ENCODE measurements around the gene NALCN.

The NALCN gene

DNA sequence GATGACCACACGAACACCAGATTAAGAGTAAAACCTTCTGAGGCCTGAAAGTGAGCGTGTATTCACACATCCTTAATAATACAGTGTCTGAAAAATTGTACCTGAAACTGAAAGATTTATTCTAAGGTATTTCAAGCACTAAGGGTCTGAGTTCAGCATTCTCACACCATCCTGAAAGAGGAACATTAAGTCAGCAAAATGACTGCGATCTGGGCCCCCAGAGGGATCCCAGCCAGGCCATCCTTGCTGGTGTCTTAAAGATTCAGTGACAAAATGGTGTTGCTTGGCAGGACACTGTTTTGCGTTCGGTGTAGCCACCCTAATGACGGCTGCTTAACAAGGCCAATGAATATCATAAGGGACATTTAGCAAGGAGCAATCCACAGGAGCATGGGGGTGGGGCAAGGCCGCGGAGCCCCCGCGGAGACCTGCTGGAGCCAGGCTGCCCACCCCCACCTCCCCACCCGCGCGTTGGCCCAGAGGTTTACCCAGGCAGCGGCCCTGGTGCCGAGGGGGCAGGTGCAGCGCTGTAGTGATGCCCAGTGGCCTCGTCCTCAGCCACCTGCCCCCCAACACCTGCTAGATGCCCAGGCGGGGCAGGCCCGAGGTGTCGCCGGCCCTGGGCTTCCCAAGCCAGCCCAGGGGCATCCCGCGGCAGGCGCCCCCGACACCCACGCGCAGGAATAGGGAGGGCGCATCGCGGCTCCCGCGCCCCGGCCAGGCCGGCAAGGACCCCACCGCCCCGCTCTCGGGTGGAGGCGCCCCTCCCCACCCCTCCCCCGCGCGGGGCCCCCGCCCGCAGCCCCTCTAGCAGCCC is 742 bp downstream of the NALCN start:
- FAIRE-seq = no peak
- DNase-seq (ENCODE audit: insufficient read length, low spot score) = no peak

DNA sequence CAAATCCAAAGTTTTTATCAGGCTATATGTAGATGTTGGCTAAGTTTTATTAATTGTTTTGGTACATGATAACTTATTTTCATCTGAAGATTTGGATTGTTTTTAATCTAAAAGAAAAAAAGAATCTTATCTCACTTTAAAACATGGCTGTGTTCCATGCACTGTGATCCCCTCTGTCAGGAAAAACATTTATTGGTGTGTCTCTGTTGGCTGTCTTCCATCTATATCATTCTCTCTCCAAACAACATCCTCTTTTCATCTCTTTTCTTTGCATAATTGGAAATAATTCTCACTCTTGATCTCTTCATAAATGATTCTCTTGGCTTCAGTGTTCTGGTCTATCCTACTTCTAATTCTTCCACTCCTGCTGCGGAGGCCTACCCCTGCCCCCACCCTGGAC is 4.2 kb downstream of the NALCN start:
- DNase-seq (ENCODE audit: insufficient read length, low spot score) = no peak
- FAIRE-seq = no peak

DNA sequence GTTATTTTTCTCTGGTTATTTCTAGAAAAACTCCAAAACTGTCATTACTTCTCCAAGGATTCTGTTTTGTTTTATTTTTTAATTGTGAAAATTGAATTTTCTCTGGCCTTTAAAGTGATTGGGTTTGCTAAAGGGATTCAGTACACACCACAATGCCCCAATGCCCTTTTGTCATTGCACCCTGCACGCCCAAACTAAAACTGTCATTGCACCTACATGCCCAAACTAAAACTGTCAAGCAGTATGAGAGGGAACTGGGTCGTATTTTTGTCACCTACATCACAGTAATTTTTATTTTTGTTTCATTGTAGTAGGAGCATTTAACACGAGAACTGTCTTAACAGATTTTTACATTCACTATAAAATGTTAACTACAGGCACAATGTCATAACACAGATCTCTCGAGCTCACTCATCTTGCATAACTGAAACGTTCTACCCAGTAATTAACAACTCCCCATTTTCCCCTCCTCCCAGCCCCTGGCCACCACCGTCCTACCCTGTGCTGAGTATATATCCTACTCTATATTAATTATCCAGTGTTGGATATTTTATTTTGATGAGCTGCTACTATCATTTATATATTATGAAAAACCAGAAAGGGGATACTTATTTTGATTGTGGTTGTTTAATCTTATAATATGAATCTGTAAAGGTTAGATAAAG is 7.2 kb downstream of the NALCN start:
- no peak for FAIRE-seq
- DNase-seq (ENCODE audit: insufficient read length, low spot score) = no peak

DNA sequence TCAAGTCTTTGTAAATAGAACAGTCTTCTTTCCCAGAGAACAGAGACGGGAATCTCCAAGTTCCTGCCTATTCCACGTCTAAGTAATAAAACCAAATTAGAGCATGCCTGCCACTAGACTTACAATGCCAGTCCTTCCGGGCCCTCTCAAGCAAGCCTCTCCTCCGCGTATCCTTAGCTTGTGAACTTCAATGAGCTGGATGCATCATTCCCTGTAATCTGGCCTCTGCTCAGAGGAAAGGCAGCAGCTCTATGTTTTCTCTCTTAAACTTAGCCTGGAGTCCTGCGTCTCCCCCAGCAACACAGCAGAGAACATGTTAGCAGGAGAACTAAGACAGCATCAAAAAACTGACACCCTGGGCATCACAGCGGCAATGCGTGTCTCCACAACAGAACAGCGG is 8.2 kb downstream of the NALCN start:
- no peak for FAIRE-seq
- DNase-seq (ENCODE audit: insufficient read length, low spot score) = no peak

DNA sequence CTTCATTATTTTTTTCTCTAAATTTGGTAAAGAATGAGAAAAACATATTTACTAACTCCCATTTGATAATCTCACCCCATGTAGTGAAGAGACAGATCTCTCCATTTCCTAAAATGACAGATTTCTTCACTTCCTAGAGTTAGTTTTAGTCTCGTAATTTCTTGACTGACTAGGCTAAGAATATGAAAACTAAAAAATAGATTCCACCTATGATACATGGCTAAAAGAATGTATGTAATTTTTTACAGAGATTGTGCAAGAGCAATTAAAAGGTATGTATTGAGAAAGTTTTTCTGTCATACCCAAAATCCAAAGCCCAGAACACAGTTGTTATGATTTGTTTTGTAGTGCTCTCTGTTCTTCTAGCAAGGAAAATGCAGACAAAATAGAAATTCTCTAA is 9.5 kb downstream of the NALCN start:
- FAIRE-seq = no peak
- no peak for DNase-seq (ENCODE audit: insufficient read length, low spot score)

DNA sequence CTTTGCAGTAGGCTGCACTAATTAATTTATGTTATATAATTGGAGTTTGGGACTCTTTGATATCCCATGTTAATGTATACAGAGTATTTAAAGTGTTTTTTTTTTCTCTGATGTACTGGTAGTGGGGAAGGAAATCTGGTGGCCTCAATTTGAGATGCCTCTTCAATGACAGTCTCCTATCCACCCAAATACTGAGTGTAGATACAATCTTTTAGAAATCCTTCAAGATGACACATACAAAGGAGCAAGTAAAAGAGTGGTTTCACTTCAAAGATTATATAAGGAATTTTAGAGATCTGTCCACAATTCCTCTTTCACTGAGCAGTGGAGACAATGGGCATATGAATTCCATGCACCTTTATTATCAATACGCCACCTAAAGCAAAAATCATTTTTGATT is 15.1 kb downstream of the NALCN start:
- FAIRE-seq (no peak), DNase-seq (ENCODE audit: insufficient read length, low spot score) (no peak)

DNA sequence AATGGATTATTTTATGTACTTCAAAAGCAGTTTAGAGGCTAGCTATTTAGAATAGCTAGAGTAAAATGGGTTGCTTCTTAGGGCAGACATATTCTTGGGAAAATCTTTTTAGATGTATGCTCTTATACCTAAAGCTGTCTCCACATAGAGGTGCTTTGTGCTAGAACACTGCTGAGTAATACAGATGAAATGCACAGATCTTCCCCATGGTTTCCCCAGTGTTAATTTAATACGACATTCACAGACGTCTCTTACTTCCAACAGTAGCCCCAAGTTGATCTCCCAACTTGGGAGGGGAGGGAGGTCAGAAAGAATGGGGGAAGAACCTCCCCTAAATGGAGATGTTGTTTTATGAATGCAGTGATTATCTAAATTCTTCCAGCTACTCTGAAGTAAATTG is 16.9 kb downstream of the NALCN start:
- no peak for DNase-seq (ENCODE audit: insufficient read length, low spot score)
- no peak for FAIRE-seq

DNA sequence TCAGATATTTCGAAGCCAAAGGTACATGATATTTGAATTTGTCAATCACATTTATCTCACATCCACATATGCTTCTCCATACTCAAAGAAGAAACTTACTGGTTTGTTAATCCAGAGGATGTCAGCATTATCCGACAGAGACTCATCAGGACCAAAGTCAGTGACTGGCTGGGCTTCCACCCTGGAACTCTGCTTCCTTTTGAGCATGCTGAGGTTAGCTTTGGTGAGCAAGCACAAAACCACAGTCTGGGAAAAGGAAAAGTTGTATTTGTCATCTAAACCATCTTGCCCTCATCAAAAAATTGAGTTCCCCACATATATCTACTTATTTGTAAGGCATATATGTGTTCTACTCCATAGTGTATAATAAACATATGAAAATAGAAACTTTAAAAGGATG is 17.4 kb downstream of the NALCN start:
- no peak for DNase-seq (ENCODE audit: insufficient read length, low spot score)
- FAIRE-seq = no peak

DNA sequence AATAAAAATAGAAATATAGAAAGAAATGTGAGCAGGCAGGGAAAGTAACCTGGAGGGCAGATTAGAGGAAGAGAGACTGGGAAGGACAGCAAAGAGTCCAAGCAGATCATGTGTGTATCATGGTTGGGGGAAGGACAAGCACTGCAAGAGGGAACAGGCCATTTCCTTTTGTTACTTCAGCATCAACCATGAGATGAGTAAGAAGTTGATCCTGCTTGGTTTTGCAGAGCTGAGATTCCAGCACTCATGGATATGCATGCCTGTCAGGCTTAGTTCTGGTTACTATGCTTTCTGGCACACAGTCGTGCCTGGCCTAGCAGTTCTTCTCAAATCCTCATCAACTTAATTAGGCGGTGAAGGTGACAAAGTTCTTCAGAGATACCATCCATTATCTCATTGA is 18.1 kb downstream of the NALCN start:
- DNase-seq (ENCODE audit: insufficient read length, low spot score) (no peak), FAIRE-seq (no peak)

DNA sequence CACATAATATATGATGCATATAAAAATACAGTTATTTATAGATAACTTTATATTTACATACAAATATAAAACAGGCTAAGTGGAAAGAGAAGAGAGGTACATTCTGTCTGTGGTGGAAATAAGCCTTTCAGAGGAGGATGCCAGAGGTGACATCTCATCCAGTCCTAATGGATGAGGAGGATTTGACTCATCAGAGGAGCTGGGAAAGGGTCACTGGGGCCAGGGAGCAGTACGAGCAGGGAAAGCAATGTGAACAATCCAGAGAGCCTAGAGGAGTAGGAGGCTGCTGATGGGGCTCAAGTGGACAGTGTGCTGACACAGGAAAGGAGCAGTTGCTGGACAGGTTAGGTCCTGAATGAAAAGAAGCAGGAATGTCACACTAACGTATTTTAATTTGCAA is 18.6 kb downstream of the NALCN start:
- no peak for DNase-seq (ENCODE audit: insufficient read length, low spot score)
- FAIRE-seq = no peak

DNA sequence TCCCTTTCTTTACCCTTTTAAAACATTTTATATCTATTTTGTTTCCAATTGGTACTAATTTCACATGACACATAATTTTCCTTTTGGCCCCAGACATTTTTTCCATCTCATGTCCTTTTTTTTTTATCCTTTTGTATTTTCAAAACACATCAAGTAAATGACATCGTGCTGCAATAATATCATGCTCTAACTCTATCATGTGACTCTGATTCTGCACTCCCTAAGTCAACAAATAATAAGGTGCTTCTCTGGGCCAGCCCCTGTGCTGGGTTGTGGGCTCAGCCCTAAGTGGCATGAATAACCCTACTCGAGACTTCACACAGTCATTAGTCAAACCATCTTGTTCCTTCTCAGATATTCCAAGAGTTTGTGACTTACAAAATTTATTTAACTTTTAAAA is 21.7 kb downstream of the NALCN start:
- no peak for DNase-seq (ENCODE audit: insufficient read length, low spot score)
- no peak for FAIRE-seq

DNA sequence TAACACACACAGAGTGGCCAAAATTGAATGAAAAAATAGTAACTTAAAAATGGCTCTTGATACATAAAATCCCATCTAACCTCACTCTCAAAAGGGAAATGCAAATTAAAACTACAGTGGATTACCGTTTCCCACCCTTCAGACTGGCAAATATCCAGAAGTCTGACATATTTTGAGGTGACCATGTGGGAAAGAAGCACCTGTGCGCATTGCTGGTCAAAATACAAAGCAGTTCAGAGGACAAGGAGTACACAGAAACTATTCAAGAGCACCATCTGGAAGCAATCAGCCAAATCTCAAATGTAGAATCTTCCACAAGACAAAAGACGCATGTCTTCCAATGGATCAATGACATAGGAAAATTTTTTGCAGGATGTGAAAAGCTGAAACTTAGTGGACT is 23.2 kb downstream of the NALCN start:
- DNase-seq (ENCODE audit: insufficient read length, low spot score) = no peak
- no peak for FAIRE-seq

DNA sequence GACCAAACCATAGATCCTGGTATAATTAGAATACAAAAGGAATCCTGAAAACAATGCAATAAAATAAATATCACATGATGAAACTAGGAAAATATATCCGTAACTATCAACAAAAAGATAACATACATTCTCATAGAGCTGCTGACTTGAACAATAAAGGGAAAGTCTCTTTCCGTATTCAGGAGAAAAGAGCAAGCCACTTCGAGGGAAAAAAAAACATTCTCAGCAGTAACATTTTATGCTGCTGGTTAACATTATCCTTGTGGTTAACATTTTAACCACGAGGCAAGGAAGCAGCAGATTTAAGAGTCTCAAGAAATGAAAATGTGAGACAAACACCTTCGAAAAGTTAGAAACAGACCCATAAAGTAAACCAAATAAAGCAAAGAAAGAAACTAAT is 25.8 kb downstream of the NALCN start:
- no peak for DNase-seq (ENCODE audit: insufficient read length, low spot score)
- FAIRE-seq = no peak

DNA sequence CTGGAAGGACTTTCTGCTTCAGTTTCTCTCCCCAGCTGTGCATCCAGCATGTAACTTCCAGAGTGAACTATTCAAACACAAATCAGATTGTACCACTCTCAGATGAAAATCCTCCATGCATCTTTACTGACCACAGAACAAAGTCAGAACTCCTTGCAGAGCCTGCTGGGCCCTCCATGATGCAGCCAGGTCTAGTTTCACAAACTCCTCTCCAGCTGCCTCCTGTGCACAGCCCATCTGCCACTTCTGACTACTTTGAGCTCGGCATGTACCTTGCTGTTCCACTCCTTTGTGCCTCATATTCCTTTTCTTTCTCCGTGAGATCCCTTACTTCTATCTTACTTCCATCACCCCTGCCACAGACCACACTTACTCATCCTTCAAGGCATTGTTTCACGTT is 31.4 kb downstream of the NALCN start:
- no peak for FAIRE-seq
- DNase-seq (ENCODE audit: insufficient read length, low spot score) = no peak

DNA sequence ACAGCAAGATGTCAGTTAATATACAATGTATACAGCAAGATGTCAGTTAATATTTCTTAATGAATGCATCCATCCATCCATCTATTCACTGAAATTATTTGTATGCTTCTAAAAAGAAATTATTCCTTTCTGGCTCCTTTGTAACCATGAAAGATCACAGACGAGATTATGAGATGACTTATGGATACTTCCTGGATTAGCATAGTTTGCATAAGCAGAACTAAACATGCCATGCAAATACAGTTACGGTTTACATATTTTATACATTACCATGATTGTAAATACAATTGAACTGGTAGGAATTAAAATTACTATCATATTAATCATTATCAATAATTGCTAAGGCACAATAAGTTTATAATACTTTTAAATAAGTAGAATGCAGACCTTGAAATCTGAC is 32.7 kb downstream of the NALCN start:
- DNase-seq (ENCODE audit: insufficient read length, low spot score) = no peak
- no peak for FAIRE-seq

DNA sequence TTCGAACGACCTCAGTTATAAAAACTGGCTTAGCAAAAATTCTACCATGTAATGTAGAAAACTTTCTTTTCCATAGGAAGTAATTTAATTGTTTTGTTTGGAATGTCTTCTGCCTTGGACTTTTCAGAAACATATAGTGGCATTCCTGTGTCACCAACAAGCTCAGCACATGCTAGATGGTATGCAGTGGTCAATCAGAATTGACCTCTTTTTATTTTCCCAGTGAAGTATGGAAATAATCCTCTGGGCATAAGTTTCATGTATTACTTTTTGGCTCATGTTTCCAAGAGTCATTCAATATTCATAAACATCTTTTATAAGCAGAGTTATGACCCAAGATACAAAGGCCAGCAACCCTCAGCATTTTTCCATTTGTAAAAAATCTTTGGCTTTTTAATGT is 33.6 kb downstream of the NALCN start:
- FAIRE-seq (no peak), DNase-seq (ENCODE audit: insufficient read length, low spot score) (no peak)

DNA sequence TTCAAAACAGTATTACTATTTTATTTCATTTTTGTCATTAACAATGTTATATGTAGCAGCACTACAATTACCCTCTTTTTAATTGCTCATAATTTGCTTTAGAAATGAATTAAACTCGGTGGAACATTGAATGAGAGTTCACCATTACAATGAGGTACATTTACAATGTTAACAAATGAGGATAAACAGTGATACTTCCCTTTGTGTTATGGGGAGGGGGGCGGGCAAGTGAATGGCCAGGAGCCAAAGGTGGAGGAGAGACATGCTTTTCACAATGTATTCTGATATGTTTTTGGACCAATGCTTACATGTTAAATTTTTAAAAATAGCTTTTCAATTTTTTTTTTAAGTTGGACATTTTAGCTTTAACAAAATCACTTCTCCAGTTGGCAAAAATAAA is 34.2 kb downstream of the NALCN start:
- FAIRE-seq (no peak), DNase-seq (ENCODE audit: insufficient read length, low spot score) (no peak)

DNA sequence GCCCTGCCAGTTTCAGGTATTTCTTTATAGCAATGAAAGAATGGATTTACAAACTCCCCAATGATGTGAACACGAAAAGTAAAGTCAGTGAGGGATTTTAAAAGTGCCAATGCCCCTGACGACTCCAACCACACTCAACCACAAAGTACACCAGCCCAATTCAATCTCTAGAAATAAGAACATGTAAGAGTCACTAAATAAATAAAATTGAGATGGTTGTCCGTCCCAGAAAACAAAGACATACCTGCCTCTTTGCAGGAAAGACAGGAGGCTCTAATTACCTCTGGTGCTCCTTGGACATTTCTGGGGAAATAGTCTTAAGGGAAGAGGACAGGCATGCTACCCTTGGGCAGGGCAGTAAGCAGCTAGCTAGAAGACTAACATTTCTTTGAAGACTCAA is 55.8 kb downstream of the NALCN start:
- FAIRE-seq = no peak
- DNase-seq (ENCODE audit: insufficient read length, low spot score) = no peak

DNA sequence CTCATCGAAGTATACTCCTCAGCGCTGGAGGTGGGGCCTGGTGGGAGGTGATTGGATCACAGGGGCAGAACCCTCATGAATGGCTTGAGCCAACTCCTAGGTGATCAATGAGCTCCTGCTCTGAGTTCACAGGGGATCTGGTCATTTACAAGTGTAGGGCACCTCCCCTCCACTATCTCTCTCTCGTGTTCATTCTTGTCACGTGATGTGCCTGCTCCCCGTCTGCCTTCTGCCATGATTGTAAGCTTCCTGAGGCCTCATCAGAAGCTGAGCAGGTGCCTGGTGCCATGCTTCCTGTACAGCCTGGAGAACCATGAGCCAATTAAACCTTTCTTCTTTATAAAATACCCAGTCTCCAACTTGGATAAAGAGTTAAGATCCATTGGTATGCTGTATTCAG is 61.4 kb downstream of the NALCN start:
- FAIRE-seq = no peak

DNA sequence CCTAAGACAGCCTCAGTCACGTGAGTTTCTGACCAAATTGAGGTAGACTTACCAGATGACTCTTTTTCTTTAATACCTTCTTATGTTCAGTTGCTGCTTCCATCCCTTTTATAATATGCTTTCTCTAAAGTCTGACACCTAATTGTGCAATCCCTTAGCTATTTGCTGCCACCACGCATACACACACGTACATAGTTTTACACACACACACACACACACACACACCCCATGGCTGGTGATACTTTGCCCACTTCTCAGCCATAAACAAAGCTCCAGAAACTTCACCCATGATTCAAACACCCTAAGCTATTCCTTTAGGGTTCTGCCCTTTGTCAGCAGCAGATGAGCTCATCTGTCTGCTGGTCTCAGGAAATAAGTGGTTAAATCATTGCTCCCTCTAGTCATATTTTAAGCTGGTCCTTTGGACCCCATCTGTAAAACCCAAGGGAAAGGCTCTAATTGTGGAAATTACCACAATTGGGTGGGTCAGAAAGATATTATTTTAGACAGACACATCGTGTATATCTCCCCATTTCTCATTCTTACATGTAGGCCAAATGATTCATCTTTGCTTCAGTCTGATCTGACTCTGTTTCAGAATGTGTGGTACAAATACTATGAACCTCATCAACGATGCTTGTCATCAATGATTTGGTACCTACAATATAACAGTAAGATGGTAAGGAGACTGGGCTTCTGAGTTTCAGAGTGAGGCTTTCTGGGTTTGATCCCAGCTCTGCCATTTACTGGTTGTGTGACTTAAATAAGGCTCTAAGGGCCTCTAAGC is 69.2 kb downstream of the NALCN start:
- no peak for DNase-seq (ENCODE audit: insufficient read length, low spot score)
- FAIRE-seq = no peak

More for the DNA sequence above, 61.4 kb downstream of the NALCN start:
- DNase-seq (ENCODE audit: insufficient read length, low spot score) = no peak

DNA sequence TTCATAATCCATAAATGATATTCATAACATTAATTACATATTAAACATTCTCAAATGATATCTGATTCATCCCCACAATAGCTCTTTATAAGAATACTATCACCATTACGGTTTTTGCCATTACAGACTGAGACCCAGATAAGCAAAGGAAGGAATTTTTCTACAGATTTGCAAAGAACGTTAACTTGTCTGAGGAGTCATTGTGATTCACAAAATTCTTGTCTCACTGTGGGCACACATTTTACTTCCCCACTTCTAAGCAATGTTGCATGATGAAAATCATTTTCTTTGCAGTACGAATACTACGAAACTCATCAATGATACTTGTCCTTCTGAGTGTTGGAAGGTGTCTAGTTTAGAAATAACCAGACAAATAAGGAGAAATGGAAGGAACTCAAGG is 70.1 kb downstream of the NALCN start:
- no peak for DNase-seq (ENCODE audit: insufficient read length, low spot score)
- FAIRE-seq = no peak
